ENCODE results near the gene KIF27. TPM values are rescaled to one million over a fixed set of nuclear protein-coding genes. Genes with fewer than 3 reads are reported as not detected.
"Not testable (repeated sequence)": the region's sequence is repeated elsewhere in the genome, so short reads cannot be mapped to it uniquely, and the experiment has no call there.

KIF27 gene
- total RNA-seq, 3 donors from 2014 or later, result 1.3 to 1.5 (median 1.4) TPM

- not testable (repeated sequence) for ATAC-seq; H3K9me3 Mint-ChIP-seq; H3K27me3 Mint-ChIP-seq (ENCODE audit: low read depth); H3K4me1 Mint-ChIP-seq (ENCODE audit: low read depth); DNase-seq; H3K4me3 Mint-ChIP-seq
- peaks cover 14% of the 10 kb centered on the region for H3K36me3 Mint-ChIP-seq (ENCODE audit: insufficient read depth)
Measured at GRCh38 chr9:83803941-83804340, 117.3 kb downstream of the KIF27 start.

- DNase-seq (no peak), ATAC-seq (no peak)
- no peaks in the 10 kb centered on the region for H3K4me1 Mint-ChIP-seq (ENCODE audit: low read depth)
- H3K27me3 Mint-ChIP-seq (ENCODE audit: low read depth), result no peaks in the 10 kb centered on the region
- H3K4me3 Mint-ChIP-seq, result no peak overlapping the region
- H3K9me3 Mint-ChIP-seq, result no peaks in the 10 kb centered on the region
- peaks cover 20% of the 10 kb centered on the region for H3K36me3 Mint-ChIP-seq (ENCODE audit: insufficient read depth)
Measured at GRCh38 chr9:83800236-83801033, 120.8 kb downstream of the KIF27 start.

GRCh38 chr9:83794051-83794450, 127.2 kb downstream of the KIF27 start:
- no peak for DNase-seq
- Mint-ChIP-seq H3K9me3 (no peaks in the 10 kb centered on the region), H3K27me3 (ENCODE audit: low read depth) (no peaks in the 10 kb centered on the region), H3K36me3 (ENCODE audit: insufficient read depth) (peaks cover 18% of the 10 kb centered on the region), H3K4me3 (no peak overlapping the region), H3K4me1 (ENCODE audit: low read depth) (no peaks in the 10 kb centered on the region)
- ATAC-seq, result no peak

- Mint-ChIP-seq H3K9me3 (no peaks in the 10 kb centered on the region), H3K27me3 (ENCODE audit: low read depth) (no peaks in the 10 kb centered on the region), H3K4me3 (no peak overlapping the region), H3K36me3 (ENCODE audit: insufficient read depth) (peaks cover 16% of the 10 kb centered on the region), H3K4me1 (ENCODE audit: low read depth) (no peaks in the 10 kb centered on the region)
- ATAC-seq, result no peak
- DNase-seq, result no peak
Measured at GRCh38 chr9:83792746-83793145, 128.5 kb downstream of the KIF27 start.

Other genes starting within 250 kb of the KIF27 start
- 100 to 1,000 TPM; 135 to 158 (median 138) TPM for gene UBQLN1, start 213.5 kb downstream of the KIF27 start, total RNA-seq
- under 1 TPM; 0.37 to 0.98 (median 0.48) TPM for gene GKAP1, start 103.7 kb downstream of the KIF27 start, total RNA-seq
- gene HNRNPK, start 58.8 kb upstream of the KIF27 start, total RNA-seq, result 100 to 1,000 TPM; 929 to 978 (median 948) TPM
- 10 to 100 TPM; 15.6 to 18.2 (median 16.2) TPM for gene RMI1, start 59.4 kb upstream of the KIF27 start, total RNA-seq